Activated naive CD4-positive, alpha-beta T cell treated with anti-CD3 and anti-CD28 coated beads, Interleukin-2, amount 50 U/mL, for 24 hours (primary cell): ENCODE data around the gene OR2T10.
A peak's percentile ranks its signal among the peaks of the same experiment; 100 is the strongest.
"Not testable (repeated sequence)": the region's sequence is repeated elsewhere in the genome, so short reads cannot be mapped to it uniquely, and the experiment has no call there.

Experiments
- H3K27ac Mint-ChIP-seq: one replicate; pipeline ENCODE4 v1.8.0; 2021; ENCODE audit warnings: mild to moderate bottlenecking, mixed read lengths
- H3K27me3 Mint-ChIP-seq: one replicate; pipeline ENCODE4 v1.8.0; 2021; ENCODE audit warnings: mixed read lengths
- H3K36me3 Mint-ChIP-seq: one replicate; pipeline ENCODE4 v1.8.0; 2021; ENCODE audit warnings: mixed read lengths
- H3K4me1 Mint-ChIP-seq: one replicate; pipeline ENCODE4 v1.8.0; 2021; ENCODE audit warnings: mixed read lengths
- H3K4me3 Mint-ChIP-seq: one replicate; pipeline ENCODE4 v1.8.0; 2021; ENCODE audit warnings: mild to moderate bottlenecking, mixed read lengths
- H3K9me3 Mint-ChIP-seq: one replicate; pipeline ENCODE4 v1.8.0; 2021; ENCODE audit warnings: mixed read lengths

Gene OR2T10

GRCh38 chr1:248569049-248569448 is 28.5 kb downstream of the OR2T10 start:
- H3K4me3 Mint-ChIP-seq, H3K27me3 Mint-ChIP-seq, H3K9me3 Mint-ChIP-seq, H3K36me3 Mint-ChIP-seq, H3K27ac Mint-ChIP-seq: not testable (repeated sequence)
- H3K4me1 Mint-ChIP-seq, result peaks cover 32% of the 10 kb centered on the region

GRCh38 chr1:248565530-248566373 is 31.7 kb downstream of the OR2T10 start:
- Mint-ChIP-seq H3K4me3 (peak overlapping the region; percentile 91), H3K27ac (peak overlapping the region; percentile 96), H3K4me1 (peaks cover 30% of the 10 kb centered on the region)
- H3K27me3 Mint-ChIP-seq, H3K36me3 Mint-ChIP-seq, H3K9me3 Mint-ChIP-seq: not testable (repeated sequence)

GRCh38 chr1:248562672-248563071 is 34.8 kb downstream of the OR2T10 start, which contains the start of gene OR2T29:
TSS of gene OR2T29 (minus strand) at chr1:248562772. CDS start at chr1:248559491, 3,281 bp downstream.
- peaks cover 17% of the 10 kb centered on the region for H3K4me1 Mint-ChIP-seq
- H3K4me3 Mint-ChIP-seq, H3K27me3 Mint-ChIP-seq, H3K27ac Mint-ChIP-seq, H3K36me3 Mint-ChIP-seq, H3K9me3 Mint-ChIP-seq: not testable (repeated sequence)

GRCh38 chr1:248551027-248551426 is 46.5 kb downstream of the OR2T10 start:
- not testable (repeated sequence) for H3K27me3 Mint-ChIP-seq, H3K4me3 Mint-ChIP-seq, H3K36me3 Mint-ChIP-seq, H3K9me3 Mint-ChIP-seq, H3K27ac Mint-ChIP-seq, H3K4me1 Mint-ChIP-seq

GRCh38 chr1:248547383-248547782 is 50.1 kb downstream of the OR2T10 start:
- H3K27me3 Mint-ChIP-seq, H3K4me3 Mint-ChIP-seq, H3K27ac Mint-ChIP-seq, H3K36me3 Mint-ChIP-seq, H3K4me1 Mint-ChIP-seq, H3K9me3 Mint-ChIP-seq: not testable (repeated sequence)
